Islet of Langerhans (tissue), 1 donor: ENCODE results near the gene OLFM1.

Experiments used
- FAIRE-seq: peaks from one replicate; lab custom pipeline; 2011; peaks lifted over from hg19 to GRCh38; lab: Jason Lieb, UNC

The OLFM1 gene

DNA sequence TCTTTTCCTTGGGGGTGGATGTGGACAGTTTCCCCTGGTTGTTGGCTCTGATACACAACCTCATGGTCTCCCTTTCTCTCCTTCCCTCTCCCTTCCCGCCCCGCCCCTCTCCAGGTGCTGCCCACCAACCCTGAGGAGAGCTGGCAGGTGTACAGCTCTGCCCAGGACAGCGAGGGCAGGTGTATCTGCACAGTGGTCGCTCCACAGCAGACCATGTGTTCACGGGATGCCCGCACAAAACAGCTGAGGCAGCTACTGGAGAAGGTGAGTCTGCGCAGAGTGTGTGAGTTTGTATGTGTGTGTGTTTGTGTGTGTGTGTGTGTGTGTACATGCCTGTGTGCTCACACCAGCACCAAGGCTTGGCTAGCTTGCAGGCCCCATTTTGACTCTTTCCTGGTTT, 2.6 kb downstream of the OLFM1 start:
- FAIRE-seq = no peak

DNA sequence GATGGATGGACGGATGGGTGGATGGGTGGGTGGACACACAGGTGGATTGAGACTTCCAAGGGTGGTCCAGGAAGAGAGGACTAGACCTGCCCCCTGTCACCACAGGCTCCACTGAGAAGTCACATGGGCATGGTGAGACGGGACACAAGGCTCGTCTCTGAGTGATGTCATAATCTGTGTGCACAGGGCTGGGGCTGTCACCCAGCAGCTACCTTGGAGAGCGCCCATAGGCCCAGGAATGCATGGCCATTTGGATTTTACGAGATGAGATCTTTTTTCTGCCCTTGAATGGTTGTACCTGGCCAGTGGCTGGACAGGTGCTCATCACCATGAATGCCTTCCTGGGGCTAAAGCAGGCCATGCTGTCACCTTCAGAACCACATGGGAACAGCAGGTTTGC, 3.1 kb downstream of the OLFM1 start:
- no peak for FAIRE-seq

DNA sequence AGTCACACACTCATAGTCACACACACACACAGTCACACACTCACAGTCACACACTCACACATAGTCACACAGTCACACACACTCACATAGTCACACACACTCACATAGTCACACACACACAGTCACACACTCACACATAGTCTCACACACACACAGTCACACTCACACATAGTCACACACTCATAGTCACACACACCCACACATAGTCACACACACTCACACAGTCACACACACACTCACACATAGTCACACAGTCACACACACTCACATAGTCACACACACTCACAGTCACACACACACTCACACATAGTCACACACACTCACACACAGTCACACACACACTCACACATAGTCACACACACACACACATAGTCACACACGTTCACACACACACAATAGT, 4.1 kb downstream of the OLFM1 start:
- no peak for FAIRE-seq

DNA sequence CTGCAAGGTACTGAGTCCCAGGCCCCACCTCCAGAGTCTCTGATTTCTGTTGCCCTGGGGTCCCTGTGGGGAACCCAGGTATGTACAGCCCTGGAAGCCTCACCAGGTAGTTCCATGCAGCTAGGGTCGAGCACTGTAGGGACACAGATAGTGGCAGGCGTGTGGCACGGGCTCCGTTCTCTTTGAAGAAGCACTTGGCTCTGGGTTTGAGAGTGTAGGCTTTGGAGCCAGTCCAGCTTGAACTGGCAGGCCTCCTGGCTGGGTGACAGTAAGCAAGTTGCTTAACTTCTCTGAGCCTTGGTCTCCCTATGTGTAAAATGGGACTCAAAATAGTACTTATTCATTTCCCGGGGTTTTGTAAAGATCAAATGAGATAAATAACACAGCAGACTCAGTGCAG, 5.6 kb downstream of the OLFM1 start:
- no peak for FAIRE-seq

DNA sequence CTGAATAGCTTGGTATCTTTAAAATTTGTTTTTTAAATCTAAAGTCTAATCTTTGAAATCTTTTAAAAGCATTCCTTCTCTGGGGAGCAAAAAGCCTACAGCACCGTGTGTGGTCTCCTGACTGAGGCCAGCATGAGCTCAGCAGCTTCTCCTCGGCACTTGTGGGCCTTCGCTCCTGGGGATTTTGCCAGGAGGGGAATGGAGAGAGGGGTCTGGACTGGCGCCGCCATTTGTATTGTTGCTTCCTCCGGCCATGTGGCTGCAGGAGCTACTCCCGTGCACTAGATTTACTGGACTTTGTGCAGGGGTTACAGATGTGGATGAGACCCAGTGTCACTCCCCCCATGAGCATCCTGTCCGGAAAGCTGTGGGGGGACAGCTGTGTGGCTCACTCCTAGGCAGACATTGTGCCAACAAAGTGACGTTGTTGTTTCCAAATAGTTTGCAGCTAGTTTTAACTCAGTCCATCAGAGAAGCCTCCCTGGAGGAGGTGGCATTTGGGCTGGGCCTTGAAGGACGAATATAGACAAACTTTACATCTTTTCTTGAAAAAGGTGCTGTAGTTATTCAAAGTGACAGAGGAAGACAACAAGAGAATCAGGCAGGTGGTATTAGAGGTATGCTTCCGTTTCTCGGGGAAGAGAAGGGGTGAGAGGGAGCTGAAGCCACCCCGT, 6.6 kb downstream of the OLFM1 start:
- no peak for FAIRE-seq

DNA sequence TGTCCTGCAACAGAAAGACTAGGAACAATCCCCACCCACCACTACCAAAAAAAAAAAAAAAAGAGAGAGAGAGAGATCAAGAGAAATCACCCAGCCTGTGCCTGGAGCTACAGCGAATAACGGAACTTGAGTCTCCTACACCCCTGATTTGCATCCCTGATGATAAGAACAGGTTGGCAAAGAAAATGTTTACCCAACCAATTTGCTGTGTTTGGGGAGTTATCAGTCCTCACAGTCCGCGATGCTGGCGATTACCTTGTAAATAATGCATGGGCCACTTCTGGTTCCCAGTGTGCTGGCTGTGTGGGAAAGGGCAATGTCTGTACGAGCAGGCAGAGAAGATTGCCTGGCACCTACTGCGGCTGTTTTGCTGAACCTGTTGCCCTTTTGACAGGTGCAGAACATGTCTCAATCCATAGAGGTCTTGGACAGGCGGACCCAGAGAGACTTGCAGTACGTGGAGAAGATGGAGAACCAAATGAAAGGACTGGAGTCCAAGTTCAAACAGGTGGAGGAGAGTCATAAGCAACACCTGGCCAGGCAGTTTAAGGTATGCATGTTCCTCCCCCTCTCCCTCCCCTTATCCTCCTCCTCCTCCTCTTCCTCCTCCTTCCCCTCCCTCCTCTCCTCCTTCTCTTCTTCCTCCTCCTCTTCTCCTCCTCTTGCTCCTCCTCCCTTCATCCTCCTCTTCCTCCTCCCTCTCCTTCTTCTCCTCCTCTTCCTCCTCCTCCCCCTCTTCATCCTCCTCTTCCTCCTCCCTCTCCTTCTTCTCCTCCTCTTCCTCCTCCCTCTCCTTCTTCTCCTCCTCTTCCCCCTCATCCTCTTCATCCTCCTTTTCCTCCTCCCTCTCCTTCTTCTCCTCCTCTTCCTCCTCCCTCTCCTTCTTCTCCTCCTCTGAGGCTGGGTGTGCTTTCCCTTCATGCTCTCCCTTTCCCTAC, 8.3 kb downstream of the OLFM1 start:
- no peak for FAIRE-seq

DNA sequence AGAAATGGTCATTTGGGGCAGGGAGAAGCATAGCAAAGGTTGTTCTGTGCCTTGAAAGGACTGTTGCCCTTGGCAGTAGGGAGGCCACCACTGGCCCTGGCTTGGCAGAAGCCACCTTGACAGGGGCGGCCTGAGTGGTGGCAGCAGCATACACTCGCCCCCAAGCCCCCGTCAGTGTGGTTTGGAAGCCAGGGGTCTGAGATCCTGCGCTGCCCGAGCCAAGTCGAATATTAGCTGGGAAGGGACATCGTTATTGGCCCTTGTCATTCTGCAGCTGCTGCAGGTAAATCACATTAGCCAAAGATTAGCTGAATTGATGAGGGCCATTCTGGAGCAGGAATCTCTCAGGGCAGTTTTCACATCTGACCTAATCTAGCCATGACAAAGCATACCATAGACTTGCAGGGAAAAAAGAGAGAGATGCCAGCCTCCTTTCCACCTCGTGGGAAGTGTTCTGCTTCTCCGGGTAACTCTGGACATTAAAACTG, 9.0 kb downstream of the OLFM1 start:
- no peak for FAIRE-seq

DNA sequence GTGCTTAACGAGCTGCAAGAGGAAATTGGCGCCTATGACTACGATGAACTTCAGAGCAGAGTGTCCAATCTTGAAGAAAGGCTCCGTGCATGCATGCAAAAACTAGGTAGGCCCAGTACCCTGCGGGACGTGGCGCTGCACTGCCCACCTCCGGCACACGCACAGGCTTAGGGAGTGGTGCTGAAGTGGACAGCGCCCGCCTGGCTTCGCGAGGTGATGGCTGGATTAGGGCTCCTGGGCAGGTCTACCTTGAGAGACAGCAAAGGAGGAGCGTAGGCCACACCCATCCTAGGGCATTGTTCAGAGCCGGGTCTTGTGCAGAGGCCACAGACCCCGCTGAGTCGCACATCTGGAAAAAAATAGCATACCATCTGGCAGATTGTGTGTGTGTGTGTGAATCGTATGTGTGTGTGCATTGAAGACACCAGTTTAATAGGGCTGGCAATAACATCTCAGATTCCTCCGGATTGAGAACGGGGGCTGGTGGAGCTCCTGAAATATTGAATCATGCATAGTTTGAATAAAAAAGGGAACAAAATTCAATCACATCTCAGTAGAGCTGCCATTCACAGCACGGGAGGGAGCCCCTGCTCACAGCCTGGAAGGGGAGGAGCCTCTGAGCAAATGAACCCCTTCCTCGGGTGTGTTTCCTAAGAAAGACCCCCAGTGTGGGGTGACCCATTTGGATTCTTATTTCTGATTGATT, 11.1 kb downstream of the OLFM1 start:
- FAIRE-seq = no peak

DNA sequence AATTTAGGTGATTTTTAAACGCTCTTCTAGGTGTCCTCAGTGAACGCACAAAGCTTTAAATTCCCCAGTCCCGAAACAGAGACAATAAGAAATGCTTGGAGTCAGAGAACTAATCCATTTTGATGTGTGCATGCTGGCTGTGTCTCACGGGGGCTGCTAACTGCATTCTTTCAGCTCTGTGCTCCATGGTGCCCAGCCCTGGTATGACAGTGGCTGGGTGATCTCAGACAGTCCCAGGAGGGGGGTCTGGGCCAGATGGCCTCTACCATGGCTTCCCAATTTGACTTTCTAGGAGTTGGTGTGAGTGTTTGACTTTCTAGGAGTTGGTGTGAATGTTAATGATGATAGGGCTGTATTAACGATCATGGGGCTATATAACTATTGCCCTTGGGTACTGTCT, 12.1 kb downstream of the OLFM1 start:
- no peak for FAIRE-seq

DNA sequence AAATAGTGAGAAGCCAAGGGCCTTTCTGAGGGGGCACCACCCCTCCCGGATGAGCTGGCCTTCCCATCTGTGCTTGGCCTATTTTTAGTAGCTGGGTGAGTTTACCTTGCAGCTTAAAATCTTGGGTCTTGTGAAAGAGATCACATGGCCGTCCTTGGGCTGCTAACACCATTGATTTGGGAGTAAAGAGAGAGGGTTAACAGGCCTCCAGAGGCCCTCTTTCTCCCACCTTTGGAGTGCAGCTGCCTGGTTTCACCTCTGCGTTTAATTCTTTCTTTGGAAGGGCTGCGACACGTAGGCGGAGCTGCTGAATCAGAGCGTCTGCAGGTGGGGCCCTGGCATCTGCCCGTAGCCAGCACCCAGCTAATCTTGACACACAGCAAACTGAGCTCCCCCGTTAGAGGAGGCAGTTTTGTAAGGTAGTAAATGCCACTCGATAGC, 12.8 kb downstream of the OLFM1 start:
- no peak for FAIRE-seq

DNA sequence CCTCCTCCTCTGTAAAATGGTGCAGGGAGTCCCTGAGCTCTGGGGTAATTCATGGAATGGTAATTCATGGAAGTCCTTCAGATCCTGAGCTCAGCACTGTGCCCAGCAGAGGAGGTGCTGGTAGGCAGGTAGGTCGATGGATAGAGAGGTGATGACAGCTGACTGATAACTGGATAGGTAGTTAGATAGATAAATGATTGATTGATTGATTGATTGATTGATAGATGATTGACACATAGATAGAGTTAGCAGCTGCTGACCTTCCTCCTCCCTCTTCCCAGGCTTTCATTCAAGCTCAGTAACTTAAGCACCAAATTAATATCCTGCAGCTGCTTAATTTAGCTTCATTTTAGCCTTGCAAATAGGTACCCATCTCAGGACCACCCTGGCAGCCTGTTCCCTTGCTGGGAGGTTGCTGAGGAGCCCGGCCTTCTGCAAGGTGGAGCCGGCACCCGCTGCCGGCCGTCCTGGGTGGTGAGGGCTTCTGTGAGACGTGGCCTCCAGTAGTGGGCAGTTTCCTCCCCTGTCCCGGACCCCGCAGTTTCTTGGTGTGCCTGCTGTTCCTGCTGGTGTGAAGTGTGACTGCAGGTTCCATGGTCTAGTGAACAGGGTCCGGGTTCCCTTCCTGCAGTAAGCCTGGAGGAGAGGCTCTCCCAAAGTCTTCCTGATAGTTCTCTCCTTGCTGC, 13.4 kb downstream of the OLFM1 start:
- no peak for FAIRE-seq

DNA sequence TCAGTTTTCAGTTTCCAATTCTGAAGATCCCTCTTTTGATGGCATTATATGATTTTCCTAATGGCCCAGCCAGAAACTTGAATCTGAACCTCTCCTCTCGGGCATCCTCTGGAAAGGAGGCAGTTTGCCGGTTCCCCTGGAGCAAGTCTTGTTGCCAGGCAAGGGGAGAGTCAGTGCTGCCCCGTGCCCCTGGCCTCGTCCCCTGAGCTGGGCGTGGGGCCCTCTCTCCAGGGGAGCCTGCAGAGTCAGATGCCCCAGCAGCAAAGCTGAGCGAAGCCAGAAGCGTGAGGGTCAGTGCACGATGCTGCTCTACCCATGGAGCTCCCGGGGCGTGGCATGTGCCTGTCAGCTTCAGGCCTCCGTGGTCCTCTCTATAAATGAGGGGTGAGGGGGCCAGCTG, 14.0 kb downstream of the OLFM1 start:
- no peak for FAIRE-seq

DNA sequence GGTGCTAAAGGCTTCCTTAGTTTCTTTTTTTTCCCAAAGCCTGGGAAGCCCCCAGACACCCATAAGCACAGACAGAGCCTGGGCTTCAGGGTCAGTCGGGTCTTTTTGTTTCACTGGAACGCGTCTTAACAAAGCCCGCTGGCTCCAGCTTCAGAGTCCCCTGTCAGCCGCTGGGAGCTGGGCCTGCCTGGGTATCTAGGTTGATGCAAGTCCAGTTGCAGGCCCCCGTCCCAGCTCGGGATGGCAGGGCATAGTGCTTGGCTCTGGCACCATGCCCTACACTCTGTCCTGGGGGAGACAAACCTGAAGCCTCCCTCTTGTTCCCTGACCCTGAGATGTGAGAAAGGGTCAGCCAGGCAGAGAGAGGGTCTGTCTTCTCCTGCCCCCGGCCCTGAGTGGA, 14.5 kb downstream of the OLFM1 start:
- no peak for FAIRE-seq

DNA sequence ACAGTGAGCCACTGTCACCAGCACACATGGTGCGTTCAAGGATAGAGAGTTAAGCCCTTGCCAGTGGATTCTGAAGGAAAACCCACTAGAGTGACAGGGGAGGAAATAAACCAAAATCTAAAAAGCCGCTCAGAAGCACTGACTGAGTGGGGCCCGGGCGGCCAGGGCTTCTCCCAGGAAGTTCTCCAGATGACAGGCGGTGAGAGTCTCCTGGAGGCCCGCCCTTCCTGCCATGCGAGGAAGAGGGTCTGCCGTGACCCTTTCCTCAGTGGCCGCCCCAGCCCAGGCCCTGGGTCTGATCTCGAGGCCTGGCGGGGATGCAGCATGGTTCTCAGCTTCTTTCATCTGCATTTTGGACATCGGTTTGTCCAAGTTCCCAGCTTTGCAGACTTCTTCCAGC, 14.9 kb downstream of the OLFM1 start:
- no peak for FAIRE-seq

DNA sequence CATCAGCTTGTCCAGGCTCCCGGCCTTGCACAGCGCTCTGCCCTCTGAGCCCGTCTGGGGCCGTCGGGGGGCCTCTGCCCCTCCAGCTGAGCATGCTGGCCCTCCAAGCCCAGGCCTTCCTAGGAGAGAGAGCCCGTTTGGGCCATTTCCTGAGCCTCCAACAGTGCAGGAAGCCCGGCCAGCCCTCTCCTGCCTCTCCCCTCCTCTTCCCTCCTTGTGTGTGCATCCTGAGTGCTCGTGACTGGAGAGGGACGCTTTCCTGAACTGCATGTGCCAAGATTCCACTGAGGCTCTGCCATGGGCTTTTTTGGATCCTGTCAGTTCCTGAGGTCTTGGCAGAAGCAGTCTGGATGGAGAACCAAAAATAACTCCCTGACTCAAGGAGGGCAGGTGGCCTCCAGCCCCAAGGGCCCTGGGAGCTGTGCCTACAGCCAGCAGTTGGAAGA, 15.6 kb downstream of the OLFM1 start:
- FAIRE-seq = no peak

DNA sequence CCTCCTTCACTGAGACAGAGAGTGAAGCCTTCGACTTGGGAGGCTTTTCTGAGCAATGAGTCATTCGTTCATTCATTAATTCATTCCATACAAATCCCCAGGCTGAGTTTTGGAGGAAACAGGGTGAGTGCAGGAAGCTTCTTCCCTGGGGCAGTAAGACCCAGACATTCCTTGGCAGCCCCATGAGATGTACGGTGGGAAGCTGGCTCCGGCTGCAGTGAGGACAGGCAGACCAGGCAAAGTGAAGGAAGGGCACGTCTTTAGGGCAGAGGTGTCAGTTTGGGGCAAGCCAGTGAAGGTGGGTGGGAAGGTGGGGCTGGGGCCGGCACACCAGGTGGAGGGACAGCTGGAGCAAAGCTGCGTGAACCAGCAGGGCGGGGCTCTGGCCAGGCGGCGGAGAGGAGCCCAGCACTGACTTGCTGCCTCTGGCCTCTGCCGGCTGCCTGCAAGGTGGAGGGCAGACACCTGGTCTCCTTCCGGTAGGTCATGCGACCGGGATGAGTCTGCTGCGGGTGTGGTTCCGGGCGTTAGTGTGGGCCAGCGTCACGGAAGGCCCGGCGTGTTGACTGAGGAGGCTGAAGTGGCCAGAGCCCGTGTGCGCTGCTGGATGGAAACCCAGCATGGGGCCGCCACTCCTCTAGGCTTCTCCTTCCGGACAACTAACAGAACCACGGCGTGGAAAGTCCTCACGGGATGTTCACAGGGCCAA, 16.6 kb downstream of the OLFM1 start:
- FAIRE-seq = no peak

DNA sequence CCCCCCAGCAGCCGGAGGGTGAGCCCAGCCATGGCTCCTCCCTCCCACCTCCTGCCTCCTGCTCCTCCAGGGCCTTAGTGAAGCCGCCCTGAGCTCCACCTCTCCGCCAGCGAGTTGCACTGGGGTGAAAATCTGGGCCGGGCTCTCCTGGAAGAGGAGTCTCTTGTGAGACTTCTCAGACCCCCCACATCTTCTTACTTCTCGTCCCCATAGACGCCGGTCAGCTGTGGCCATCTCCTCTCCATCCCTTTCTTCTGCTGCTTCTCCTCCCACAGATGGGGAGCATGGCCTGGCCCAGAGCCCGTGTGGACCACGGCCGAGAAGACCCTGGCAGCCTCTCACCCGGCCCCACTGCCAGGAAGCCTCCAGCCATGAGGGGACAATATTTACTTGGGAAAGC, 17.3 kb downstream of the OLFM1 start:
- FAIRE-seq = no peak

DNA sequence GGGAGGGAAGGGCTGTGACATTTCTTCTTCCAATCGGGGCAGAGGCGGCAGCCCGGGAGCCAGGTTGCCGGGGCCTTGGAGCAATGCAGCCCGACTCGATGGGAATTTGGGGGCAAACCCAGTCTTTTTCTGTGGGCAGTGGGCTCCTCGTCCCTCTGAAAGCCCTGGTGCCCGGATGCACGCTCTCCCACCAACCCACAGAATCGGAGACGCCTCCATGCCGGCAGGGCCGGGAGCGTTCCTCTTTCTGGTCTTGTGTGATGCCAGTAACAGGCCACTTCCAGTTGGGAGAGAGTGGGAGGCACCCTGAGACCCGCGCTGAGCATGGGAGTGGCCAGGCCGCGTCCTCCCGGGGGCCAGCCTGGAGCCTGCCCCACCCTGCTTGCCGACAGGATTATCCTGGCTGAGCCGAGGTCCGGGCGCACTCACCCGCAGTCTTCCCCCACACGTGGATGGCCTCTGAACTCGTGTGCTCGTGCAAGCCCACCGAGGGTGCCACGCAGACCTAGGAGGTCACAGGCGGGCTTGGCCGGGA, 17.8 kb downstream of the OLFM1 start:
- FAIRE-seq = no peak

DNA sequence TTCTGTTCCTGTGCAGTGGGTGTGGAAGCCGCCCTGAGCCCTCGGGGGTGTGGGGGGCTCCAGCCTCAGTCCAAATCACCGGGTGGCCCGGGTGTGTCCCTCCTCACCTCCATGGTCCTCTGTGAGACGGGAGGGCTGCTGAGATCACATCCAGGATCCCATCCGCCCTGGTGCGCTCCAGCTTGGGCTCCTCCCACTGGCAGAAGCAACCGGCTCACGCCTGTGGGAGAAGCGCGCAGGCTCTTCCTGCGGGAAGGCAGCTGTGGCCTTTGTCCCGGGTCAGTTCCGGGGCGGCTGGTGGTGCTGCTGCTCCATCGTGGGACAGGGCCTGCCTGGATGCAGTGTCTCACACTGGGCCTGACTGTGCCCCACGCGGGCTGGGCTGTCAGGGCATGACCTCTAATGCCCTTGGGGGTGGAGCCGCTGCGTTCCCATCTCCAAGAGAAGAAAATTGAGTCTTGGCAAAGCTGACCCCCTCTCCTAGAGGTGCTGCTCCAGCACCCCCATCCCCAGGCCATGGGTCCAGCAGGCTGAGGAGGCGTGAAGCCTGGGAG, 18.5 kb downstream of the OLFM1 start:
- no peak for FAIRE-seq

DNA sequence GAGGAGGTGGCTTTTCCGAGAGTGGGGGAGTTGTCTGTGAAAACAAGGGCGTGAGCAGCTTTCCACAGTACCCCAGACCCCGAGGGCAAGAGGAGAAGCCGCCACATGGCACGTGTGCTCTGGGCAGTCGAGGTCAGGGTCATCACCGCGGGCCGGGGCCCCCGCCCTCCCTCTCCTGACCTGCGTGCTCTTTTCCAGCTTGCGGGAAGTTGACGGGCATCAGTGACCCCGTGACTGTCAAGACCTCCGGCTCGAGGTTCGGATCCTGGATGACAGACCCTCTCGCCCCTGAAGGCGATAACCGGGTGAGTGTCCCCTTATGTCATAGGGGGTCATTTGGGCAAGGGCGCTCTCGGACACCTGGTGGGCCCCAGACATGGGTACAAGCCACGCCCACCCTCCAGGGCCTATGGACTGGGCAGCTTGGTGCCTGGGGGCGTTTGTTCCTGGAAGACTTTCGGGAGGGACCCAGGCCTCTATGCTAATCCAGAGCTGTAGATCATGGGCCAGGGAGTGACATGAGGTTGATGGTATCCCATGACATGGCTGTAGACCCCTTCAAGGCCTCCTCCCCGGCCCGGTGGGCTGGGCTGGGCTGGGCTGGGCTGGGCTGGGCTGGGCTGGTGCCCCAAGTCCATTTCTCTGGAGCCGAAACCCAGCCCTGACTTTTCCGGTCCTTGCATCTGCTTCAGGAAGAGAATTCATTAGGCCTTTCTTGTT, 19.2 kb downstream of the OLFM1 start:
- FAIRE-seq = no peak
